Epithelial cell of proximal tubule (primary cell): ENCODE results near the gene GAD1. TPM values are rescaled to one million over a fixed set of nuclear protein-coding genes. Genes with fewer than 3 reads are reported as not detected.

ENCODE experiments used
- DNase-seq: peaks from one replicate; pipeline ENCODE4 v3.0.0-alpha.2; 2011; ENCODE audit warnings: low read depth
- H3K4me3 ChIP-seq: 2 replicates; pipeline ENCODE4 v1.5.1; 2011; ENCODE audit warnings: low read depth, mild to moderate bottlenecking, low read length
- CTCF ChIP-seq: conservative IDR thresholded peaks from 2 replicates; pipeline ENCODE4 v1.5.1; 2012; ENCODE audit warnings: low read depth, mild to moderate bottlenecking, low read length
- total RNA-seq: library from RNA; depleted of rRNA; stranded (reverse); fragments of >200 nt; gene quantifications from 2 replicates; pipeline ENCODE4 v1.2.3, GENCODE V29; 2015

Gene GAD1
- total RNA-seq, 1 donor from 2014 or later, result 5.6 TPM

- no peak for TF ChIP-seq CTCF
- H3K4me3 ChIP-seq, result peak overlapping the region; percentile 62
- DNase-seq, result no peak
These were observed 2.2 kb downstream of the GAD1 start for GRCh38 chr2:170818752-170819470.

GRCh38 chr2:170819680-170820664 lies 3.3 kb downstream of the GAD1 start:
- DNase-seq, result no peak
- TF ChIP-seq CTCF, result no peak
- no peak overlapping the region for H3K4me3 ChIP-seq

GRCh38 chr2:170820757-170821530 lies 4.3 kb downstream of the GAD1 start:
- no peak for TF ChIP-seq CTCF
- no peak overlapping the region for H3K4me3 ChIP-seq
- no peak for DNase-seq

- no peak for DNase-seq
- H3K4me3 ChIP-seq, result no peak overlapping the region
- TF ChIP-seq CTCF, result no peak
These were observed 5.0 kb downstream of the GAD1 start for GRCh38 chr2:170821531-170822289.

- TF ChIP-seq CTCF, result peak; percentile 29
- no peak for DNase-seq
- H3K4me3 ChIP-seq, result peak overlapping the region; percentile 38
These were observed 5.8 kb downstream of the GAD1 start for GRCh38 chr2:170822290-170823087.
